Stimulated activated CD8-positive, alpha-beta memory T cell treated with anti-CD3 and anti-CD28 coated beads, Interleukin-12 subunit alpha, Interleukin-12 subunit beta, amount 100 ng/mL, for 24 hours (primary cell): ENCODE results near the gene XRCC3.

Experiments
- DNase-seq: peaks from one replicate; pipeline ENCODE4 v3.0.0-alpha.2; 2020; ENCODE audit errors: extremely low read depth

Gene XRCC3

GRCh38 chr14:103738701-103739451, 23.6 kb upstream of the XRCC3 start:
- DNase-seq = no peak

GRCh38 chr14:103738166-103738565, 22.9 kb upstream of the XRCC3 start:
- DNase-seq = no peak

GRCh38 chr14:103737432-103738045, 22.3 kb upstream of the XRCC3 start:
- DNase-seq = no peak

- no peak for DNase-seq
Measured at GRCh38 chr14:103736546-103737431, 21.5 kb upstream of the XRCC3 start.

GRCh38 chr14:103735815-103736545, 20.7 kb upstream of the XRCC3 start:
- no peak for DNase-seq

GRCh38 chr14:103735439-103735814, 20.2 kb upstream of the XRCC3 start:
- no peak for DNase-seq

- no peak for DNase-seq
Measured at GRCh38 chr14:103735022-103735421, 19.8 kb upstream of the XRCC3 start.

GRCh38 chr14:103734081-103734888, 19.0 kb upstream of the XRCC3 start:
- no peak for DNase-seq

- no peak for DNase-seq
Measured at GRCh38 chr14:103733651-103734050, 18.4 kb upstream of the XRCC3 start.

GRCh38 chr14:103732868-103733620, 17.8 kb upstream of the XRCC3 start:
- no peak for DNase-seq

- no peak for DNase-seq
Measured at GRCh38 chr14:103731916-103732867, 16.9 kb upstream of the XRCC3 start.

GRCh38 chr14:103731481-103731880, 16.2 kb upstream of the XRCC3 start:
- DNase-seq = no peak

- no peak for DNase-seq
Measured at GRCh38 chr14:103730490-103731035, 15.3 kb upstream of the XRCC3 start.

- no peak for DNase-seq
Measured at GRCh38 chr14:103729496-103730448, 14.5 kb upstream of the XRCC3 start.

- no peak for DNase-seq
Measured at GRCh38 chr14:103728721-103729120, 13.5 kb upstream of the XRCC3 start.

- no peak for DNase-seq
Measured at GRCh38 chr14:103728141-103728540, 12.9 kb upstream of the XRCC3 start.

- no peak for DNase-seq
Measured at GRCh38 chr14:103727313-103727980, 12.2 kb upstream of the XRCC3 start.
